Cerebellar nuclear complex (tissue), 1 donor: ENCODE results near the gene ZEB1.
A peak's percentile ranks its signal among the peaks of the same experiment; 100 is the strongest.

Source experiments
- DNase-seq, 2 experiments: peaks; one replicate each; lab custom pipeline; 2025; lab: John Stamatoyannopoulos, UW

Gene ZEB1

GRCh38 chr10:31318854-31319601 lies at the start of gene ZEB1:
TSS of gene ZEB1 (plus strand) at chr10:31319216. CDS start at chr10:31319235, 19 bp downstream.
- DNase-seq, result peak in 1 of 2 experiments; percentile 53

DNA sequence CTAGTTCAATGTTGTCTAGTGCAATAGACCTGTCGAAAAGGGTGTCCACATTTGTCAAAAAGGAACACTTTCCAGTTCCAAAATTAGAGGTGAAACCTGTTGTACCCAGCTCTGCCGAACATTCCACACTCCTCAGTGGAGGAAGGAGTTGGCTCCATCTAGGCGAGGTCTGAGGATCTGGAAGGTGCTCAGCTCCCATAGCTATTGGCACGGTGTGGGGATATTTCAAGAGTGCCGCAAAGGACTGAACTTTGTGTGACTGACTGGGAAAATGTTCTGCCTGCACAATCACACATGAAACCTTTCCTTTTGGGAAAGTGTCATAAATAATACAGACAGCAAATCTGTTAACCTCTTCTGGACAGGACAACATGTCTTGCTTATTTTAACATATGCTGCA lies 48.1 kb upstream of the ZEB1 start:
- DNase-seq, result no peak

GRCh38 chr10:31272841-31273240 lies 46.2 kb upstream of the ZEB1 start:
- DNase-seq, result no peak

- no peak for DNase-seq
Measured at GRCh38 chr10:31273789-31274188, 45.2 kb upstream of the ZEB1 start.

DNA sequence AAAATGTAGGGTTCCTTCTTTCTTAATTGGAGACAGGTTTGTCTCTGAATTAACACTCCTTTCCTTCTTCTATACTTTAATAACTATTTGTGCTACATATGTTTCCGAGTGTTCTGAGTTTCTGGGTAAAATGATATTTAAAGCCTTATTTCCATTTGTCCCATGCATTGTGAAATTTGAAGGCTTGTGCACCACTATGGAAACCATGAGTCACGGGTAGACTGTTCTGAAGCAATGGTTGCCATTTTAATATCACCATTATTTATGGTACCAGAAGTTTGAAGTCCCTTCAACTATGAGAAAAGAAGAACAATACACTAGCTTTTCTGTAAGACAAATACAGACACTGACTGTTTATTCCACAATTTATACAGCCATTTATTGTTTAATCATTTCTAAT lies 44.7 kb upstream of the ZEB1 start:
- no peak for DNase-seq

- DNase-seq, result no peak
Measured at GRCh38 chr10:31278279-31278941, 40.6 kb upstream of the ZEB1 start.

- DNase-seq, result no peak
Measured at GRCh38 chr10:31280972-31281371, 38.0 kb upstream of the ZEB1 start.

DNA sequence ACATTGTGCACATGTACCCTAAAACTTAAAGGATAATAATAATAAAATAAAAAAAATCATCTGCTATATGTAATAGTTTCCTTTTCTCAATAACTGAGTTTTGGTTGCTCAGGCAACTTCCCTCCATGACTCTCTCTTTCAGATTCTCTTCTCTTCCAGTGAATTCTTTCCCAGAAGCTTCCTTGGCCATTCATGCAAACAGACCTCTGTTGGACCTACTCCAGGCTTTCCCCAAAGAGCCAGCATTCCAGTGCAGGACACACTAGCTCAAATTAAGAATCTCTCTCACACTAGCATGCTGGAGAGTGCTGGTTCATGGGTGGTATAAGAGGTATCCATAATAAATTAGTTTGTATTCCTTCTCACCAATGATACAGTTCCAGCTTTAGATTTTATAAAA lies 31.0 kb upstream of the ZEB1 start:
- no peak for DNase-seq

DNA sequence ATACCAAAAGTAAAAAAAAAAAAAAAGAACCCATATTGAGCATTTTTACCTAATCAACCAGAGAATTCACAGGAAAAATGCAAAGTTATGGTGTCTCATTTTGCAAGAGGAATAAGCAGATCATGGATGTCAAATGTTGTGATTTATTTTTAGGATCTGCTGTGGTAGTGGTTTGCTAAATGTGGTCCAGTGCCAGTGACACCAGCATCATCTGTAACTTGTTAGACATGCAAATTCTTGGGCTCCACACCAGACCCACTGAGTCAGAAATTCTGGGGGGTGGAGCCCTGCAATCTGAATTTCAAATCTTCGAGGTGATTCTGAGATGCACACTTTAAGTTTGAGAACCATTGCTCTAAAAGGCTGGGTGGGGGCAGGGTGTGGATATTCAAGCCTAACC lies 30.1 kb upstream of the ZEB1 start:
- DNase-seq, result no peak

- DNase-seq, result no peak
Measured at GRCh38 chr10:31290386-31290785, 28.6 kb upstream of the ZEB1 start.

GRCh38 chr10:31291123-31291522 lies 27.9 kb upstream of the ZEB1 start:
- no peak for DNase-seq

DNA sequence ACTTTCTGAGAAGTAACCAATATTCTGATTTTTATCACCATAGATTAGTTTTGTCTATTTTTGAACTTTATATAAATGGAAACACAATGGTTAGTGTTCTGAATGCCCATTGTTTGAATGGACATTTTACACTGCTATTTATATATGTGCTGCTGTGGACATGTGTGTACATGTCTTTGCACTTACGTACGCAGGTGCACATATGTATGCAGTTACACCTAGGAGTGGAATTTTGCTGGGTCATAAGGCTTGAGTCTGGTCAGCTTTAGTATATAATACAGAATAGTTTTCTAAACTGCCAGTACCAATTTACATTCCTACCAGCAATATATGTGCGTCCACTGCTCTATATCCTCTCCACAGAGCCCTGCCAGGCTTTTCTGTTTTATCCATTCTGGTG lies 24.5 kb upstream of the ZEB1 start:
- DNase-seq, result no peak

DNA sequence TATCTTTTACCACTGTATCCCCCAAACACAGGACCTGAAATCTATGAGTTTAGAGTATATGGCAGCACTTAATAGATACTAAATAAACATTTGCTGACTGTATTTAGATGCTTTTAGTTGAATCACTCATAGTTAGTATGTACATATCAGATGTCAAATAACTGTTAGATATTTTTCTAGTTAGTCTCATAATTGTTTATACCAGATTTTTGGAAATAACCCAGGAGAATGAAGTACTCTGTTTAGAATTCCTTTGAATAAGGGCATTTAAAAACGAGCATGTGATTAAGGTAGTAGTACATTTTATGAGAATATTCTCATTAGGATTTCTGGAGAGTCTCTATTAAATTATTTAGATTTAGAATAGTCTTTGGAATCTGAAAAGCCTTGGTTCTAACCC lies 22.3 kb upstream of the ZEB1 start:
- DNase-seq, result no peak

GRCh38 chr10:31299119-31299518 lies 19.9 kb upstream of the ZEB1 start:
- DNase-seq, result no peak

- no peak for DNase-seq
Measured at GRCh38 chr10:31303212-31303611, 15.8 kb upstream of the ZEB1 start.

DNA sequence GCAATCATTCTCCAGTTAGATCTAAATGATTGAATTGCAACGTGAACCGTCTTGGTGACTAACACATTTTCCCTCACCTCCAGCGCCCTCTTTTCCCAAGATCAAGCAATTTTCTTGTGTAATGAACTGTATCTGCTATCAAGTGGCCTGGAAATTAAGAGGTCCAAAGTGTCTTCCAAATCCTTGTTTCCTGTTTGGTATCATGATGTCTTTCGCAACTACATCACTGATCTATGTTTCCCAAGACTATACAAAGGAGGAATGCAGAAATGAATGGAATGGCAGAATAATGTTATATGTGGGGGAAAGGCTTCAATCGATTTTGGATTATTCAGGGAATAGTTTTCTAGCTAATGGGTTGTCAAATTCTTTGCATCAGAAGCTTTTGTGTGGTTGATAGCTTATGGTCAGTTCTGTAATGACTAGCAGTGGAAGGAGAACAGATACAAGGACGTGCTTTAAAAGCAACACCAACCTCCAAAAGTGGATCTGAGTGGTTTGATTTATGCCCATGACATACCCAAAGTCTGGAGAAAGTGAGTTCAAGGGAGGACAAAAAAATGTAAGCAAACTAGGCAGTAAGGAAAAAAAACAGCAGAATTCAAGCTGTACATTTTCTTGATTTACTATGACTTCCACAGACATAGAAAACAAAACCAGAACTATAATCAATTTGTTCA lies 14.6 kb upstream of the ZEB1 start:
- no peak for DNase-seq

- no peak for DNase-seq
Measured at GRCh38 chr10:31313396-31313795, 5.6 kb upstream of the ZEB1 start.

GRCh38 chr10:31314256-31315150 lies 4.5 kb upstream of the ZEB1 start:
- no peak for DNase-seq

- DNase-seq, result no peak
Measured at GRCh38 chr10:31315453-31315852, 3.6 kb upstream of the ZEB1 start.

- no peak for DNase-seq
Measured at GRCh38 chr10:31317171-31317570, 1.8 kb upstream of the ZEB1 start.

GRCh38 chr10:31317652-31318381 lies 1.2 kb upstream of the ZEB1 start:
- DNase-seq, result no peak
